Measurements from ENCODE around the gene JAK1.

DNA sequence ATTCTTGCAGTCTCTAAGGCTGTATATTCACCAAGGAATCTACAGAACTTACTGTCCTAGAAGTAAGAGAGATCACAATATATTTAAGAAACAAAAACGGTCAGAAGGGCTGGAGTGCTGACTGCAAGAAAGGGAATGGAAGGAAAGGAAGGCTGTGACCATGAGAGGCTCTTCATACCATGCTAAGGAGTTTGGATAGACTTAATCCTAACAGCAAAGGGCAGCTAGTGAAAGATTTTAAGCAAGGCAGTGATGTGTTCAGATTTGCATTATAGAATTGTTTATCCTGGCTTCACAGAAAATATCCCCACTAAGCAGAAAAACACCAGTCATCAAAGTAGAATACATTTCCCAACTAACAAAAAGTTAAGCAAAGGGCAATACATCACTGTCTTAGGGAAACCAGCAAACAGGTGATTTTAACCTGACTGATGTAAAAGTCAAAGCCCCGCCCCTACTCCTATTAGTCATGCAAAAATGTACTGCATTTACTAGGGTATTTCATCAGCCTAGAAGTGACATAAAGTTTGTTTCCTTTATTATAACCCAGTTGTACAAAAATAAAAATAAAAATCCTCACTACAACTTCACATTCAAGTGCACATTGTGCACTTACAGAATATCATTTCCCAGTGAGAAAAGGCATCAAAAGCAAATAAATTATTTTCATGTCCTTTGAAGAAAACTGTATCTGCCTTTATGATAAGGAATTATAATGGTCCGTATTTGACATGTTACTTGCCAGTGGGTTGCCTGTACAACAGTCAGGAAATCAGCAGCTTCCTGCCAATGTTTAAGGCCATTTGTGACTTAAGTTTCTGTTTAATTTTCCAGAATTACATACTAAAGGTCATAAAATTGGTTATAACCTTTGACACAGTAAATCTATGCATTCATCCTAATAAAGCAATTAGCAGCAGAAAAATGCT is 17.2 kb downstream of the JAK1 start:
- TF ChIP-seq, protein P1, sequence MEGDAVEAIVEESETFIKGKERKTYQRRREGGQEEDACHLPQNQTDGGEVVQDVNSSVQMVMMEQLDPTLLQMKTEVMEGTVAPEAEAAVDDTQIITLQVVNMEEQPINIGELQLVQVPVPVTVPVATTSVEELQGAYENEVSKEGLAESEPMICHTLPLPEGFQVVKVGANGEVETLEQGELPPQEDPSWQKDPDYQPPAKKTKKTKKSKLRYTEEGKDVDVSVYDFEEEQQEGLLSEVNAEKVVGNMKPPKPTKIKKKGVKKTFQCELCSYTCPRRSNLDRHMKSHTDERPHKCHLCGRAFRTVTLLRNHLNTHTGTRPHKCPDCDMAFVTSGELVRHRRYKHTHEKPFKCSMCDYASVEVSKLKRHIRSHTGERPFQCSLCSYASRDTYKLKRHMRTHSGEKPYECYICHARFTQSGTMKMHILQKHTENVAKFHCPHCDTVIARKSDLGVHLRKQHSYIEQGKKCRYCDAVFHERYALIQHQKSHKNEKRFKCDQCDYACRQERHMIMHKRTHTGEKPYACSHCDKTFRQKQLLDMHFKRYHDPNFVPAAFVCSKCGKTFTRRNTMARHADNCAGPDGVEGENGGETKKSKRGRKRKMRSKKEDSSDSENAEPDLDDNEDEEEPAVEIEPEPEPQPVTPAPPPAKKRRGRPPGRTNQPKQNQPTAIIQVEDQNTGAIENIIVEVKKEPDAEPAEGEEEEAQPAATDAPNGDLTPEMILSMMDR (IDR thresholded peaks at IDR 0.05): no peak
- TF ChIP-seq POLR2A (IDR thresholded peaks at IDR 0.05): no peak
